CD4-positive, alpha-beta T cell treated with Interleukin-15 for 1 hour (primary cell): ENCODE data around the gene MAGI3.
"Not testable (repeated sequence)": the region's sequence is repeated elsewhere in the genome, so short reads cannot be mapped to it uniquely, and the experiment has no call there.

Experiments
- DNase-seq: peaks from one replicate; pipeline ENCODE4 v3.0.0-alpha.2; 2020

Gene MAGI3

GRCh38 chr1:113592230-113592629 is 201.9 kb downstream of the MAGI3 start:
- DNase-seq: no peak

GRCh38 chr1:113593550-113594297 is 203.4 kb downstream of the MAGI3 start:
- DNase-seq: no peak

- not testable (repeated sequence) for DNase-seq
Measured at GRCh38 chr1:113604466-113604865, 214.2 kb downstream of the MAGI3 start.

- no peak for DNase-seq
Measured at GRCh38 chr1:113605146-113605545, 214.8 kb downstream of the MAGI3 start.

GRCh38 chr1:113608399-113608798 is 218.1 kb downstream of the MAGI3 start:
- DNase-seq: no peak

- DNase-seq: no peak
Measured at GRCh38 chr1:113610372-113610771, 220.1 kb downstream of the MAGI3 start.

GRCh38 chr1:113615425-113615824 is 225.1 kb downstream of the MAGI3 start:
- no peak for DNase-seq

- DNase-seq: no peak
Measured at GRCh38 chr1:113616156-113616555, 225.8 kb downstream of the MAGI3 start.

GRCh38 chr1:113617438-113618141 is 227.3 kb downstream of the MAGI3 start:
- no peak for DNase-seq

- DNase-seq: no peak
Measured at GRCh38 chr1:113628997-113629396, 238.7 kb downstream of the MAGI3 start.

- DNase-seq: no peak
Measured at GRCh38 chr1:113630340-113631327, 240.3 kb downstream of the MAGI3 start.

GRCh38 chr1:113641396-113641795 is 251.1 kb downstream of the MAGI3 start:
- no peak for DNase-seq

GRCh38 chr1:113647164-113647563 is 256.8 kb downstream of the MAGI3 start:
- no peak for DNase-seq

- DNase-seq: no peak
Measured at GRCh38 chr1:113648478-113648877, 258.2 kb downstream of the MAGI3 start.

GRCh38 chr1:113652771-113653170 is 262.5 kb downstream of the MAGI3 start:
- no peak for DNase-seq

GRCh38 chr1:113653741-113654140 is 263.4 kb downstream of the MAGI3 start:
- no peak for DNase-seq

- DNase-seq: no peak
Measured at GRCh38 chr1:113654883-113655282, 264.6 kb downstream of the MAGI3 start.

- no peak for DNase-seq
Measured at GRCh38 chr1:113657126-113657525, 266.8 kb downstream of the MAGI3 start.

GRCh38 chr1:113657556-113658063 is 267.3 kb downstream of the MAGI3 start:
- no peak for DNase-seq

- no peak for DNase-seq
Measured at GRCh38 chr1:113659035-113659434, 268.7 kb downstream of the MAGI3 start.

GRCh38 chr1:113659556-113659955 is 269.2 kb downstream of the MAGI3 start:
- no peak for DNase-seq

GRCh38 chr1:113660088-113660487 is 269.8 kb downstream of the MAGI3 start:
- no peak for DNase-seq

GRCh38 chr1:113662101-113662500 is 271.8 kb downstream of the MAGI3 start:
- DNase-seq: no peak
